Stimulated activated CD4-positive, alpha-beta T cell treated with anti-CD3 and anti-CD28 coated beads, Interleukin-2, amount 100 ng/mL, for 24 hours (primary cell): Measurements from ENCODE around the gene NIN.
"Not testable (repeated sequence)": the region's sequence is repeated elsewhere in the genome, so short reads cannot be mapped to it uniquely, and the experiment has no call there.

Experiments used
- DNase-seq, 2 donors: peaks; one replicate each; pipeline ENCODE4 v3.0.0-alpha.2; 2020

Gene NIN

DNA sequence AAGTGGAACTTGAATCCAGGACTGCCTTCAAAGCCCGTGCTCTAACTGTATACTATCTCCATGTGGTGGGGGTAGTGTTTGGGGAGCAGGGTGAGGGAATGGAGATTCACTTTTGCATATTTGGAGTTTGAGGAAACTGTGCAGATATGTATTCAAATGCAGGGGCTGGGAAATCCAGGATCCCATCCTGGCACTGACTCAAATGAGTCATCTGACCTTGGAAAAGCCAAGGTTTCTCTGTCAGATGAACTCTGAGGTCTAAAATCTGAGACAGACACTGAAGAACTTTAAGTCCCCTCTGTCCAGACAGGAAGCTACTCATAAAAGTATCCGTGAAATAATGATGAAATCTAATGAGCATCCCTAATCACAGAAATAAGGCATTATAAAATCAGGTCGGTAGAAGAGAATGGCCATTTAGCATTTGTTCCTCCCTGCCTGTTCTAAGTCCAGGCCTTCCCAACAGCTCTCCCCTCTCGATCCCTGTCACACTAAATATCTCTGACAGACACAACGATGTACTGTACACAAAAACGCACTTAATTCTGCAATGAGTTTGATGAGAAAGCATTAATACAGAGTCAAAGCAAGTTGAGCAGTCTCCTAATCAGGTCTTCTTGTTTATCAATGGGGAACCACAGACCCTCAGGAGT is 14.4 kb downstream of the NIN start:
- no peak for DNase-seq

DNA sequence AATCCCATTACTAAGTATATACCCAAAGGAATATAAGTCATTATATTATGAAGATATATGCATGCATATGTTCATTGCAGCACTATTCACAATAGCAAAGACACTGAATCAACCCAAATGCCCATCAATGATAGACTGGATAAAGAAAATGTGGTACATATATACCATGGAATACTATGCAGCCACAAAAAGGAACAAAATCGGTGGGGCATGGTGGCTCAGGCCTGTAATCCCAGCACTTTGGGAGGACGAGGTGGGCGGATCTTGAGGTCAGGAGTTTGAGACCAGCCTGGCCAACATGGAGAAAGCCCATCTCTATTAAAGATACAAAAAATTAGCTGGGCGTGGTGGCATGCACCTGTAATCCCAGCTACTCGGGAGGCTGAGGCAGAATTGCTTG is 15.4 kb downstream of the NIN start:
- DNase-seq: not testable (repeated sequence)

DNA sequence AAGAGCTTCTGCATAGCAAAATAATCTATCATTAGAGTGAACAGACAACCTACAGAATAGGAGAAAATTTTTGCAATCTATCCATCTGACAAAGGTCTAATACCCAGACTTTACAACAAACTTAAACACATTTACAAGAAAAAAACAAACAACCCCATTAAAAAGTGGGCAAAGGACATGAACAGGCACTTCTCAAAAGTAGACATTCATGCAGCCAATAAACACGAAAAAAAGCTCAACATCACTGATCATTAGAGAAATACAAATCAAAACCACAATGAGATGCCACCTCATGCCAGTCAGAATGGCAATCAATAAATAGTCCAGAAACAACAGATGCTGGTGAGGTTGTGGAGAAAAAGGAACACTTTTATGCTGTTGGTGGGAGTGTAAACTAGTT is 15.9 kb downstream of the NIN start:
- DNase-seq: not testable (repeated sequence)

DNA sequence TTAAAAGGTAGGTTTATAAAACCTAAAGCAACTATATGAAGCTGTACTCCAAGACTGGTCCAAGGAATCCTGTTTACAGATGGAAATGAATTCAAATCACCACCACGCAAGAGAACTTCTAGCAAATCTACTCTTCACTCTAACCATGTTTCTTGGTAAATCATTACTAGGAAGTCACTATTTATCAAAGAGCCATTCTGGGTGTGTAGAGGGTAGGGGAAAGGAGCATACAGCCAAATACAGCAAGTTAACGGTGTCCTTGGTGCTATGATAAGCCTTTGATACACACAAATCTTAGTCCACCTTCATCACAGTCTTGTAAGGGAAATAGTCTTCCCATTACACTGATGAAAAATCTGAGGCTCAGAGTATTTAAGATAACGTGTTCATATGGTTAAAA is 16.8 kb downstream of the NIN start:
- DNase-seq: no peak

DNA sequence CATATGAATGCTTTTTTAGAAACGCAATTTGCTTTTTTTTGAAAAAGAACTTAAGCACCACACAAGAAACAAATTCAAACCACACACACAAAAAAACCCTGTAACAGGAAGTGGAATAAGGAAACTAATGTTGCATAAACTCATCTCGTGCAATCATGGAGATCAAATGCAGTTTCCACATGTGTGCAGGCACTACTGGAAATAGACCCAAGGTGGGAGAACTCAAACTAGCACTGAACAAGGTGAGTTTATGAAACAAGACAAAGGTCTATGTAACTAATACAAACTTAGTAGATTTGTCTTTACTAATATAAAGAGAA is 17.5 kb downstream of the NIN start:
- DNase-seq: no peak

DNA sequence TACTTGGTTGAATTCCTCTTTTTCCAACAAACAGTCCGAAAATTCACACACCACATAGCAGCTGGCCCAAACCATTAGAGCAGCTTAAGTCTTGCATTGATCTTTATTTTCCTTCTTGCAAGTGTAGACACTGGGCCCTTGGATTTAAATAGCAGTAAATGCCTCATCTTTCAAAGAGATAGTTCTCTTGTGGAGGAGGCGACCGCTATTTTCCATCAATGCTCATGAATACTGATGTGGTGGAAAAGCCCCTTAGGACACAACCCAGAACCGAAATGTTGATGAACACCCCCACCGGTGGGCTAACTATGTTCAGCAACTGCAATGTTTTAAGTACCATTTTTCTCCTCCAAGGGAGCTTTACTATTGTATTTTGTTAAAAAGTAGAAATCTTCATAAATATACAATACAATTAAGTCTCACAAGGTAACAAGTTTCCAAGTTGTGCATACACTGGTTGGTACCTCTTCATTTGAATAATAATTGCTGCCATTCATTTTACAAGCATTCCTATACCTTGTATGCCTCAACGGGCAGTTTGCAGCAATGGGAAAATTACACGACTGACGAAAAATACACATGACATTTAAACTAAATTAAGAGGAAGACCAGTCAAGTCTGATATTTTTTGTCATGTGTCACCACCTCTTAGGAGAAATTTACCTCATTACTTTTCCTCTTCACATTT is 18.0 kb downstream of the NIN start:
- DNase-seq: no peak

DNA sequence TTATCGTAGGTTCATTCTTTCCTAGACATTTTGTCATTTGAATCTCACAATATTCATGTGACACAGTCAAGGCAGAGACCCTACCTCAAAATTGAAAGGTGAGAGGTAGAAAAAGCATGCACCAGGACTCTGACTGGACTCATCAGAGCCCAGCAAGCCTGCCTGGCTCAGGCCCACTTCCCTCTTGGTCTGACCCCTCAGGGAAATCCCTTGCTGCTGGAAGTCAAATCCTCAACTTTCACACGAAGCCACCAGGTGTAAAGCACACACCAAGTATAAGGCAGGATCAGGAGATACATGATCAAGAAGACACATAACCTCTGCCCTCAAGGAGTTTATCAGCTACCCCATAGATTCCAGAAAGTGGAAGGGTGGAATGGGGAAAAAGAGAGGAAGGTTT is 18.8 kb downstream of the NIN start:
- no peak for DNase-seq

DNA sequence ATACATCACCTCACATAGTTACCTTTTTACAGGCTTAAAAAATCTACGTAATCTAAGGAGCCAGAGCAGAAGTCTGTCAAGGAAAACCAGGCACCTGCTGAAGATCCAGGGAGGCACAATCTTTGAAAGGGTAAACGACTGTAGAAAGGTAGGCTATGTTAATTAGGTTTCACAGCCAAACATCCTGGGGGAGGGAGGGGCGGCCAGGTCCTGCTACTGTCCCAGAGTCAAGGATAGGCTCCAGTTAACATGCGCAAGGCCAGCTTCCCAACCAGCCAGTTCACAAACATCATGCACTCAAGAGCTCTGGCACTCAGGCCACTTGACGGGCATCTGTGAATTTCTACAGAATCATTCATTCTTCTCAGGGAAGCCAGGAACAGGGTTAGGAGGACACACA is 22.9 kb downstream of the NIN start:
- DNase-seq: no peak

DNA sequence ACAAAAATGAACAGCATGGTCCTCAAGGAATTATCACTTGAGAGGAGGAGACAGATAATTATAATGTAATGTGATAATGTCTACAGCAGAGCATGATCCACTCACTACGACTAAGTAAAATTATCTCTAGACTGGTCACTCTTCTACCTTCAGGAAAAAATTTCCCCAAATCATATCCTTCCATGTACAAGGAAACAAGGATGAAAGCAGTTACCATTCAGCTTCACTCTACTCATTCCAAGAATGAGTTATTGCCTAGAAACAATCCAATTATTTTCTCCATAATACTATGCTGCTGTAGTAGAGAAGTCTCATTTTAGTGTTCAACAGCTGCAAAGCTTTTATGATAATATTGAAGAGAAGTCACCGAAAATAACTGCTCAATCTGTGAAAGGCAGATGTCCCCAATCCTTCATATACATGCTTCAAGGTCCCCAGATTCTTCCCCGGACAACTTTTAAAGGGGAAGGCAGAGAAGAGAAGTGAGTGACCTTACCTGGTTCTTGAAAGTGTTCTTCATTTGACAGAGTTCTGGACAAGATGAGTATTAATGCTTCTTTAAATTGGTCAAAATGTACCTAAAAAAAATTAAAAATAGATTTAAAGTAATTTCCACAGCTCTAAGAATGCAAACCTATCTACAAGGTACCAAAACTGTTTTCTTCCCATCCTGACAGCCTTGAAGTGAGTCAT is 24.6 kb downstream of the NIN start:
- no peak for DNase-seq

DNA sequence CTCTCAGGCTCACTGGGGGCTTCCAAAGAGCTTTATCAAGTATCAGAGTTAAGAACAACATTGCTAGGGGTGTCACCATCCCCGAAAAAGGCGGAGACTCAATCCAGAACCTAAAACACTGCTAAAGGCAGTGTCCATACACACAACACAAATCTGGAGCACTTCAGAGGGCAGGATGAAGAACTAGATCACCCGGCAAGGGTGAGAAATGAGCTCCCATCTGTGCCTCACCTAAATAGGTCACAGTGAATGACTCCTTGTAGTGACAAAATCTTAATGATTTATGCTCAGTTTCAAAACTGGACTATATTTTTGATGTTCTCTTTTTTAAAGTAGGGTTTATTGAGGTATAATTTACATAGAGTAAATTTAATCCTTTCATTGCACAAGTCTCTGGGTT is 25.6 kb downstream of the NIN start:
- no peak for DNase-seq

DNA sequence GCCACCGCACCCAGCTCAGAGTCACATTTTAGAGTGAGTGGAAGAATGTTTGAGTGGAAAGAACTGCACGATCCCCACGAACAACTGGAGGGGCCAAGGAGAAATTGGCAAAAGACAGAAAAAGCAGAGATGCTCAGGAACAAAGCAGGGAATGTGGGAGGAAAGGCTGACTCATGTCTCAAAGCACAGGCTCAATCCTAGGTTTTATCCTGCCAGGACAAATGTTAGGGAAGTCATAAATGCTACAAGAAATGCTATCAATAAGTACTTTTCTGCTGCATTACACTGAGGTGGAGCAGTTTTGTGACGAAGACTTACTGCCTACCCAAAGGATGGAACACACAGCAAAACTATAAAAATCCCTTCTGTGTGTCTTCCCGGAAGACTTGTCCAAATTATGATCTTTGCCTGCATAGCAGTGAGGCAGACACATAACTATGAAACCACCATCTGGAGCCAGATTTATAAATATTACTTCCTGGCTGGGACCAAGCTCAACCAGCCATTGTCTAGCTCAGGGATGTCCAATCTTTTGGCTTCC is 26.7 kb downstream of the NIN start:
- no peak for DNase-seq

DNA sequence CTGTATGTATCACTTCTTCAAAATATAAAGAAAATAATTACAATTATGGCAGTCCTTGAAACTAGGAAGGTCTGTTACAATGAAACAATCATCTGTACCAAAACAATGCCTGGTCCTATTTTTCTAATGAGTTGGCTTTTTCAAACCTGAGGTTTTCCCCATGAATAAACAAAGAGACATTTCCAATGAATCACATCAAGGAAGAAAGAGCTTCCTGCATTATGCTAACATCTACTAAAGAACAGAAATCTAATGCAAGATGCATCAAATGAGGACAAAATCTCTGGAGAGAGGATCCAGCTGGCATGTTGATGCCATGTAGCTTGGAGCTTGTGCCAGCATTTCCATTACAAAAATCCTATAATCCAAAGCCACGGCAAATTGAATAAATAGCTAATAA is 29.3 kb downstream of the NIN start:
- no peak for DNase-seq

DNA sequence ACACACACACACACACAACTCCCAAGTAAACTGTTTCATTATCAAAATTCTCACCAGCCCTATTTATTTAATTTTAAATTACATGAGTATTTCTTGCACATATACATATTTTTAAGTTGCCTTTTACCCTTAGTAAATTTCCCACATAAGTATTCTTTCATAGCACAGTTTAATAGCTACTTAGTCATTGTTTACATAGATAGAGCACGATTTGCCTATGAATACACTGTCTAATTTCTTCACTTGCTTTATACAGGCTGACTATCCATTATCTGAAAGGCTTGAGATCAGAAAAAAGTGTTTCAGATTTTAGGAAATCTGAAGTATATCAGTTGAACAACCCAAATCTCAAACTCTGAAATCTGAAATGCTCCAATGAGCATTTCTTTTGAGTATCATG is 30.9 kb downstream of the NIN start:
- no peak for DNase-seq

DNA sequence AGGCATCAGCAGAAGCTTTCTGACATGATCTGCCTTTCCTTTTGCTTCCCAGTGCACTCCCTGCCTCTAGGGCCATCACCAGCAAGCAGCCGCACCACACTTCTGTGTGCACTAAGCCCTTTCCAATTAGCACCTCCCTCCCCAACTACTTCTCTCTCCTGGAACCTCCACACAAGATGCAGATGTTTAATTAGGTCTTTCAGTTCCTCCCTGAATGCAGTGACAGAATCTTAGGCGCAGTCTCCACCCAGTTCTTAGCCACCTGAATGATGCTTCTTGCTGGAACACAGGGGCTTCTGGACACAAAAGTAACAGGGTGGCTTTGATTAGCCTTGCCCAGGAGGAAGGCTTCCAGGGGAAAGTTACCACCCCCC is 32.9 kb downstream of the NIN start:
- DNase-seq: no peak

DNA sequence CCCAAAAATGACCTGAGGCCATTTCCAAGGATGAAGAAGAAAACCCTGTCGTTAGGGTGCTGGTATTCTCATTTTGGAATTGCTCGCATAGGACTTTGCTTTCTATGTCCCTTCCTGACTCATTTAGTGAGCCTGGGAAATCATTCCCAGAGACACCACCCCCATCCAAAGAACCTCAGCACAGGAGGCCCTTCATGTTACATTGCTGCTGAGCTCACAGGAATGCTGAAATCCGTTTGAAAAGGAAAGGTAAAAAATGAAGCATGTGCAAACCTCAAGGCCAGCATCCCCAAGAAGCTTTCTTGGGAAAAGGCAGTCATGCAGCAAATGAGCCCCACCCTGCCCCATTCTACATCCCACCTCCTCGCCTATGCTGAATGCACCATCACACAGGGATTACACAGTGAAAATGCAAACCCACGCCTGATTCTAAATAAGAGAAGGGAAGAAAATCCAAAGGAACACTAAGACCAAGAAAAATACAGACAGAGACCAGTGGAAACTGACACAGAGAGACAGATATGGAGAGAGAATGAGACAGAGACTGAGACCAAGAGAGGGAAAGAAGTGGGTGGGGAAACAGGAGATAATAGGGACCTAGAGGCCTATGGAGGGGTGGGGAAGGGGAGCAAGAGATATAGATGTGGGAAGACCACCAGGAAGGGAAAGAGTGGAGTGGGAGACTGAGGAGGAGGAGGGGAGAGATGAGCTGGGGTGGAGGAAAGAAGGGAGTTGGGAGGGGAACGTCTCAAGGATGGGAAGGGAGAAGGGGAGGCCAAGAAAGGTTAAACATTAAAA is 33.5 kb downstream of the NIN start:
- no peak for DNase-seq

DNA sequence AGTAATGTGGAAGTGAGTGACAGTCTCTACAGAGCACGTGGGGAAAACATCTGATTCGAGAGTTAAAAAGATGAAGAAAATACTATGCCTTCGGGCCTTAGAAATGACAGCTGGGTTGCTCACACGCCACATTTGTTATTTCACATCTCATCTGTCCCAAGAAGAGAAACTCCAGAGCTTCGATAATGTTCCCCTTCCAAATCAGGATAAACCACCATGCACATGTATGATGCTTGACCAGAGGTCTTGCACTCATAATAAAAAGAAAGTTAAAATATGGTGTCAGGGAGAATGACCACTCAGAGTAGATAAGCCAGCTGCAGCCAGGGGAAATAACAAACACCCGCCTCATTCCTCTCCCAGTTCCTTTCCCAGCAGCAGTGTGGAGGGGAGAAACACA is 34.6 kb downstream of the NIN start:
- DNase-seq: no peak

DNA sequence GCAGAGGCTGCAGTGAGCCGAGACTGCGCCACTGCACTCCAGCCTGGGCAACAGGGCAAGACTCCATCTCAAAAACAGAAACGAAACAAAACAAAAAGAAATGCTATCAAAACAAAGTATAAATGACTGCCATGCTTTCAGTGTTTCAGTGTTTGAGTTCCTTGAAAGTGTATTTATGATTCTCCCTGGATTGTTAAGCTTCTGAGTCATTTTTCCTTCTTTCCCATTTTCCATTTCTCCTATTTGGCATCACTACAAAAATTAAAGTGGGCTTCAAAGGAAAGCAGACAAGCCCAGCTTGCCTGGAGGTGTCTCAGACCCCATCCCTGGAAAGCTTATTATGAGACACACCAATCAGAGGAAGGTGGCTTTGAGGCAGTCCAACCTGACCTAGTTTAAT is 35.1 kb downstream of the NIN start:
- no peak for DNase-seq

DNA sequence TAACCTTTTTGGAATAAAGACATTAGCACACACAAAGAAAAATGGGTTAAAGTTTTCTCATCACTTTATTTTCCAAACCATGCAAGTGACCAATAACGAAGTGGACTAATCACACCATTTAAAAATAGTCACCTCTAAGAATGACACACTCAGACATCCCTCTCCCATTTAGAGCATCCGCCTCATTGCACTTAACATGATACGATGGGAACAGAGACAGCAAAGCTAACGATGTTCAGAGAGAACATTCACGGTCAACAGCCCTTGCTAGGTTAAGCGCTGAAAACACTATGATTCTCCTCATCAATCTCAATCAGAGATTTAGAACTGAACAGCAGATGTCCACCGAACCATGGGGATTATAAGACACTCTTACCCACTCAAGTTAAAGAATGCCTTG is 35.8 kb downstream of the NIN start:
- no peak for DNase-seq

DNA sequence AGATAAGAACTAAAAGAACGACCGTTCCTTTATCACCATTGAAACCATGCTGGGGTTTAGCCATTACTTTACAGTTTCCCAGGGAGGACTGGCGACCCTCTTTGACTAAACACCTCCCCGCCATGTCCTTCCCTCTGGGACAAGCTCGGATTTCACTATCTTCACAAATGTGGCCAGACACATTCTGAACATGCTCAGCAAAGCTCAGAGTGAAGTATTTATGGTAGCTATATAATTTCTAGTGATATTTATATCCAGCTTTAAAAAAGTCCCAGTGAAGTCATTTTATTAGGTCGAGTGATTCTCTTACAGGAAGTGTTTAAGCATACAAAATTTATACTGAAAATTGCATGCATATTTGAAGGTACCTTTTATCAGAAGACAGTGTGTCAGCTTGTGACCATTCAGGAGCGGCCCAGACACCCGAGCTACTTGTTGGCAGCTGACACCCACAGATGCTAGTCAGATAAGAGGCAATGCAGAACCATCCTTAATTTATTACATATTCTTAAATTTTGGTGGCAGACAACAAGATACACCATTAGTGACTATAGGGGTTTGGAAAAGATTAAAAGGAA is 36.8 kb downstream of the NIN start:
- DNase-seq: no peak

DNA sequence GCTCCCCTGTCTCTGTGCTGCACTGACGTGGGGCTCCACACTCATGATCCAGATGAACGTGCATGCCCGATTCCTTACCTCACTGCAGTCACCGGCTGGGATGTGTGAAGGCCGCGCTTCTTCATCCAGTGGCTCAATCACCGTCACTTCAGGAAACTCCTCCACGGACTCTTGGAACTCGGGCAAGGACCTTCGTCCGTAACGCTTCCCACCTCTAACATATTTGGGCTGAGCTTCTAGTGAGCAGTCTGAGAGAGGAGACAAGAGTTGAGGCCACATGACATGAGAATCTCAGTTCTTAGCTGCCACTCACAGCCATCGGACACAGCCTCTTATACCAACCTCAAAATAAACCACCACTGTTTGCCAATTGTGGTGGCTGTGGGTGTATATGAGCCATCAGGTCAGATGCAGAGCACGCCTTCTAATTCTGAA is 38.3 kb downstream of the NIN start:
- no peak for DNase-seq

DNA sequence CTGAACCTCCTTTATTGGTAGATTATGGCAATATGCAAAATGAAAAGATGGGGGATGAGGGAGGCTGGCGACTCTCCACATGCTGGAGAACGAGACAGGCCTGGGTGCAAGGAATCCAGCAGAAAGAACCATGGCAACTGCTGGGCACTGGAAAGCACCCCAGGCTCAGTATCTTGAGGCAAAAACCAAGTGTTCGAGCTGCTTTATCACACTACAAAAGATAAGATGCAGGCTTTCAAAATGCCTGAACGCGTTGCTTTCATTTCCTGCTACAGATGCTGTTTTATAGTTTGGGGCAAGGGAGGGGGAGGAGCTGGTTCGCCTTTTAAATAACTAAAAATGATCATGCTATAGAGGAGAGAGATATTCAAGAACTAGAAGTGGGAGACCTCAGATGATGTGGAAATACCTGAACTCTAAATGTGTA is 38.9 kb downstream of the NIN start:
- DNase-seq: no peak

DNA sequence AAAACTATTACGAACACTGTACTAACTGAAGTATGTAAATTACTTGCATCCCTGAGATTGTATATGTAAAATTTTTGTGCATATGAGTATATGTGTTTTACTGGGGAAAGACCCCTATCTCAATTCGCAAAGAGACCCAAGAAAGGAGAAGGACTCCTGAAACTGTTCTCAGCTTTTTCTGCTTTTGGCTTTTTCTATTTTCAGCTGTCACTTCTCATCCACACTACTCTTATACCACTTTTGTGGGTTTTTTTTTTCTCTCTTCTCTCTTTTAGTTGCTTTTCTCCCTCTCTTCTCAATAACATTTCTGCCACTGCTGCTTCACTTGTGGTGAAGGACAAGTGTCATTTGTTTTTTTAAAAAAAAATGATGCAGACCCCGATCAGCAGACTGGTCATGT is 39.8 kb downstream of the NIN start:
- no peak for DNase-seq

DNA sequence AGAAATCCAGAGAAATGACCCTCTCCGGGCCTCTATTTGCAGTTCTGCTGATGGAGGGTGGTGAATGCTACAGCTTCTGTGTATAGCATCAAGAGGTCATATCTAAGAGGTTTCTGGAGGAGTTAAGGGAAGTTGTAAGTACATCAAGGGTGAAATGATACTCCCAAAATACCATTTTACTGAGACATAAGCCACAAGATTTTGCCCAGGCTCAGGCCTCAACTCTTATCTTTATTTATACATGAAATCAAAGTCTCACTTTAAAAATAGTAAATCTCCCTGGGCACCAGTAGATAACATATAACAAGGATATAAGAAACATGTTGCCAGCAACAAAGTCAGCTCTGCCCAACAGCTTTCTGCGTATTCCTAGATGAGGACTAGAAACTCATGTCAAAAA is 40.4 kb downstream of the NIN start:
- DNase-seq: no peak
